ENCODE data around the gene ING3. TPM values are rescaled to one million over a fixed set of nuclear protein-coding genes. Genes with fewer than 3 reads are reported as not detected.
"Not testable (repeated sequence)": the region's sequence is repeated elsewhere in the genome, so short reads cannot be mapped to it uniquely, and the experiment has no call there.

The ING3 gene
- total RNA-seq, 1 donor from 2014 or later = 21.7 TPM

DNA sequence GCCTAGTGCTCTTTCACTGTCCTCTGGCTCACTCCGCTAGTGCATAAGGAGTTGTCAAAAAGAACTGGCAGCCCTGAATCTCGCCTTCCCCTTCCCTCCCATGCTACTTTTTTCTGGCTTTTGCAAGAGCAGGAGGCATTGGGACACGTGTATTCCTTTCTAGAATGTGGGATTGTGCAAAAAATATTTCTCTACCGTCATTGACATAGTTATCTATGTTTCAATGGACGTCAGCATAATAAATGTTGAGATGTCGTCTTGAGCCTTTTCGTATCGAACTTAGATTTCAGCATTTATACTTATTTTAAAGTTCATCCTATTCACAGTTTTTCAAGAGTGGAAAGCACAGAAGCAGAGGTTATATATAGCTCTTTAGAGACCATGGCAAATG lies 727 bp downstream of the ING3 start:
- DNase-seq (ENCODE audit: low spot score) = no peak

DNA sequence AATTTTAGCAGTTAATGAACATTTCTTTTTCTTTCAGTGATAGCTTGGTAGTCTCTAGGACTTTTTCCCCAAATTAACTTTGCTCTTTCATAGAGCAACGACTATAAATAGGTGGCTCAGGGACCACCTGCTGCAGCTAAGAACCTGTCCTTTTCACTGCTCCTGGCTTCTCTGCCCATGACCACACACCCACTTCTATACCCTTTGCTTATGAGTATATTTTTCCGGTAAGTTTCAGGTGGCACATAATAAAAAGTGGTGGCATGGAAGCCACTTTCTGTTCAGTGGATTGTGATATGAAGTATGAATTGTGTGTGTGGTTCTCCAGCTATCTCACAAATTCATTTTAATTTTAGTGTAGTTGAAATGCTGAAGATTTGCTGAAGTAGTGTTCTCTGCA lies 1.2 kb downstream of the ING3 start:
- no peak for DNase-seq (ENCODE audit: low spot score)

DNA sequence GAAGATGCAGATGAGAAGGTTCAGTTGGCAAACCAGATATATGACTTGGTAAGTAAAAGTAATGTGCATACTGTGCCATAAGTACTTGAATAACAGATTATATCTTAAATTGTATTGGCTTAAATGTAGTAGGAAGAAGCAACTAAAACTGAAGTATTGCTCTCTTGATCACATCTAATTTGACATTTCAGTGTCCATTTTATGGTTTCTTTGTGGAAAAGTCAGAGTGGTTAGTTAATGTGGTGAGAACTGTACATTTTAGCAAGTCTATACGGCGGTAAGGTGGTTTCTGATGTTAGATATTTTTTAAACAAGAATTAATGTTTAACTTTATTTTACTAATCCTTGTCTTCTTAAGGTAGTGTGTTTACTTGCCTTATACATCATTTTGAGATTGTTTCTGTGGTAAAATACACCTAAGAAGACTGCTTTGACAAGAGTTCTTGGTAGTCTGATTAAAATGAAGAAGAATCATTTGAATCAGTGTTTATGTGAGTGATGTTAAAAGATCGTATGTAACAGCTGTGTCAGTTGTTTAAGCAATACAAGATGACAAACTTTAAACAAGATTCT lies 5.1 kb downstream of the ING3 start:
- no peak for DNase-seq (ENCODE audit: low spot score)

DNA sequence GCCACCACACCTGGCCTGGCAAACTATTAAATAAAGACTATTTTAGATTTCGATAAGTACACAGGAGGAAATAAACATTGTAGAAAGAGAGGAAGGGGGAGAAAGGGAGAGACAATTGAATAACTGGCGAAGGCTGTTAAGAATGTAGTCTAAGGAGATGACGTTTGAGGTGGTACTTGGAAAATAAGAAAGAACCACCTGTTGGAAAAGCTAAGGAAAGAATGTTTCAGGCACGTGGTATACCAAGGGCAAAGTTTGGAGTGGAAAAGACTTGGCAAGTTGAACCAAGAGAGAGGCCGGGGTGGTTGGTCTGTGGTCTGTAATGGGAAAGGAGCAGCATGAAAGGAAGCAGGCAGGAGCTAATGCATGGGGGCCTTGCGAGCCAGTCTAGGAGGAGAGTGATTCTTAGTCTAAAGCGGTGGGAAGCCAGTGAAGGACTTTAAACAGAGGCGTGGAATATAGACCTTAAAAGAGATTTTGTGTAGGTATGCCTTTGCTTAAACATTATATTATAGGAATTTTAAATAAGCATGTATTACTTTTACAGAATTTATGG lies 9.4 kb downstream of the ING3 start:
- no peak for DNase-seq (ENCODE audit: low spot score)

DNA sequence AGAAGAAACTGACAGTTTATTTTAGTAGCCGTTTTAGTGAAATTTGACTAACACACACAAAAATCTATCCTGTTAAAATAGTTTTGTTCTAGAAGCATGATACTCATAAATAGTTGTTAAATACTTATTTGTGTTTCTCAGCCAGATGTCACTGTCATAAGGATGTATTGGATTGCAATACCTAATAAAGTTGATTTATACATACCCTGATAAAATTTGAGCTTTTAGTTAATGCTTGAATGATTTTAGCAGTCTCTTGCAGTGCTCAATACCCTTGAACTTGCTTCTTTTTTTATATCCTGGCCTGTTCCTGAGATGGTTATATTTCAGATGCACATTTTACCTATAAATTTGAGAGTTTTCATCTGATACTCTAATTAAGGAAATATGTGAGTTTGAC lies 10.1 kb downstream of the ING3 start:
- DNase-seq (ENCODE audit: low spot score) = no peak

DNA sequence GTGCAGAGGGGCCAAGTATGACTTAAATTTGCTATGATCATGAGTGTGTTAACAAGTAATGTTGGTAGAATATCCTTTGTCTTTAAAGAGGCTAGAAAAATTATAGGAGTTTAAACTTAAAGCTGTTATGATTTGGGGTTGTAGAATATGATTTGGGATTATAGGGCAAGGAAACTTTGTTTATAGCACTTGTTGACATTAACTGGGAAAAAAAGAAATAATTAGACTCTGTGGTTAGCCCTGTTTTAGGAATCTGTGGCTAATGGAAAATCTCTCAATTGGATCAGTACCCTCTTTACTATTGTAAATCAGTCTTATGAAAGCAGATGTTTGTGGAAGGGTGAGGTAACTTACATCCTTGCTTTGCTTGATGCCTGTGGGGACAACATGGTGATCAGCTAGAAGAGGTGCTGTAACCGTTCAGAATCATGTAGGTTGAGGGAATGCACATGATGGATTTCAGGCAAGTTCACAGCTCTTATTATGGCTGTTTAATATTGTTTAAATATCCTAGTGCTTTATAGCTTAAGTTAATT lies 11.1 kb downstream of the ING3 start:
- no peak for DNase-seq (ENCODE audit: low spot score)

DNA sequence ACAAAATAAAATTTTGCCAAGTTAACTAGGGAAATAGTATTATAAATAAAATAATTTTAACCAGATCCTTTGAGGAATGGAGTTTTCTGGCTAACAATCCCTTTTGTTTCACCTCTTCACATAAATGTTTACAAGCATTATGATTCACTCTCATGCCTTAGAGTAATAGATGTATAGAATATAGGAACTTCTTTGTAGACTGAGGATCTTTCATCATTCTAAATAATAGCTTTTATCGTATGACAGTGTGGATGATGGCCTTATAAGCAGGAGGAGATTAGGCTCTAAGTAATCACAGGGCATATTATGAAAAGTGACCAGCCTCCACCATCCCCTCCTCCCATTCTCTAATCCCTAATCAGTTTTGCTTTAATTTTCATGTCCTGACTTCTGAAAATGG lies 13.5 kb downstream of the ING3 start:
- no peak for DNase-seq (ENCODE audit: low spot score)

DNA sequence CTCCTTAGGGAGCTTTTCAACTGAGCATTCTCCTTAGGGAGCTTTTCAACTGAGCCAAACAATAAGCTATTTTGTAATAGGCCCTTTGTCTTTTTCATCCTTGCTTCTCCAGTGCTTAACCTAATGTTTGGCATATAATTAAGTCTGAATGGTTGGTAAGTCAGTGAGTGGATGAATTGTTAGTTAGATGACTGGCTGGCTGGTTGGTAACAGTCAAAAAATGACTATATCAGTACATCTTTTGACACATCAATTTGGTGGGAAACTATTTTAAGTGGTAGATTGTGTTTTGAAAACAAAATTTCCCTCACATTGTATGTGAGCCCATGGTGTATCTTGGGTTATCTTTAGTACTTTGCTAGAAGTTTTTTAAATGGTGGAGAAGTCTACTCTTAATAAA lies 16.4 kb downstream of the ING3 start:
- no peak for DNase-seq (ENCODE audit: low spot score)

DNA sequence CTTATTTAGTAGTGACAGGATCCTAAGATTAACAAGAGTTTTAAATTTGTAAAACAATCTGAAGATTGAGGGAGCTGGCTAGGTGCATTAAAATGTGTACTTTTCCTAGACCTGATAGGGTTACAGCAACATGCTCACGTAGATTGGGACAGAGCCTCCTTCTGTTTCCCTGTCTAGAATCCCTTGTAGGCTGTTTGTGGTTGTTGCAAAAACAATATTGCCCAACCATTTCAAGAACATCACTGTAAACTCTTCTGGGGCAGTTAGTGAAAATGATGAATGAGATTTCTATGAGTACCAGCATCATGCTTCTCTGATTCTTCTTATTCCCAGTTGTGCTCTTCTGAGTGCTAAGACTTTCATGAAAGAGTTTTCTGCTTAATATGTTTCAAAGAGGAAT lies 23.3 kb downstream of the ING3 start:
- DNase-seq (ENCODE audit: low spot score) = no peak

DNA sequence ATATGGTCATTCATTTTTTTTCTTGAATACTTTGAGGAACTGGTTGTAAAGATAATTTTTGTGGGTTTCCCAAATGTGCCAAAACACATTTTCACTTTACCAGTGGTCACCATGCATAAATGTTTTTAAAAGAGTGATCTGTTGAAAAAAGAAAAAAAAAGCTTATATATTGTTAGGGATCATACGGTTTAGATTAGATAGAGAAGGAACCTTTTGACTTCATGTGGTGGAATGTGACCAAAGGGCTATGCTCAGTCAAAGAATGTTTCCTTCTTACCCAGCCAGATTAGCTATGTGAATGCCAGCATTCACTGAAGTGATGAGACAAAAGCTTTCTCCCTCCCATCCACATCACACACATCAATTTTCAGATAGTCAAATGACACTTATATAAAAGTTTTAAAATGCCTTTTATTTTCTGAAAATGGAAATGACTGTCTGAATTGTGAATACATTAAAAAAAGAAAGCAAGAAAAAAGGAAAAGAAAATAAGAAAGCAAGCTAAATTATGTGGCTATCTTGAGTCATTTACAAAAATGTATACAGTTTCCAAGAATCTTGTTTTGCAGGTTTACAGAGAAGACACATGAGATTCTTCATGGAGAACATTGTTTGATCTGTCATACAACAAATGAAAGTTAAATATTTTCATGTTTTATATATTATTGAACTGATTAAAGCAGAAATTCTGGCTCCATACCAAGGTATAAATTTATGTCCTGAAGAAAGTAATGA lies 29.4 kb downstream of the ING3 start:
- DNase-seq (ENCODE audit: low spot score) = no peak

DNA sequence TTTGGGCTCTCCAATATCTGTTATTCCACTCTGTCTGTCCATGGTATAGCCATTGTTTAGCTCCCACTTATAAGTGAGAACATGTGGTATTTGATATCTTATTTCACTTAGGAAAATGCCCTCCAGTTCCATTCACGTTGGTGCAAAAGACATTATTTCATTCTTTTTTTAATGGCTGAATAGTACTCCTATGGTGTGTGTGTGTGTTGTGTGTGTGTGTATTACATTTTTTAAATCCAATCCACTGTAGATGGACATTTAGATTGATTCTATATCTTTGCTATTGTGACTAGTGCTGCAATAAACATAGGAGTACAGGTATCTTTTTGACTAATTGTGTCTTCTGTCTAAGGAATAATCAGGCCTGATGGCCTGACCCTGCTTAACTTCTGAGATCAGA lies 30.5 kb downstream of the ING3 start:
- DNase-seq (ENCODE audit: low spot score) = no peak

DNA sequence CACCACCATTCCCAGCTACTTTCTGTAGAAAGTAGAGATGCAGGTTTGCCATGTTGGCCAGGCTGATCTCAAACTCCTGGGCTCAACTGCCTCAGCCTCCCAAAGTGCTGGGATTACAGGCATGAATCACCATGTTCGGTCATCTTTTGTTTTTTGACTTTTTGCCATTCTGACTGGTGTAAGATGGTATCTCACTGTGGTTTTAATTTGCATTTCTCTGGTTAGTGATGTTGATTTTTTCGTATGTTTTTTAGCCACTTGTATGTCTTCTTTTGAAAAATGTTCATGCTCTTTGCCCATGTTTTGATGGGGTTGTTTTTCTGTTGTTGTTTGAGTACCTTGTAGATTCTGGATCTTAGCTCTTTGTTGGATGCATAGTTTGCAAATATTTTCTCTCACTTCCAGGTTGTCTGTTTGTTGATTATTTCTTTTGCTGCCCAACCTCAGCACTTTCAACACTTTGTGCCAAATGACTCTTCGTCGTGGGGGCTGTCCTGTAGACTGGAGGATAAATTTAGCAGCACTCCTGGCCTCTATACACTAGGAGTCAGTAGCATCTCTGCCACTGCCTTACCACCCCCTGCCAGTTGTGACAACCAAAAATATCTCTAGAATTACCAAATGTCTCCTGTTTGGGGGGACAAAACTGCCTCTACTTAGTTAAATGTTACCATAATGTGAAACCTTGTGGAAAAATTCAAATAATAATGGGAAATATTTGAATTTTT lies 31.5 kb downstream of the ING3 start:
- DNase-seq (ENCODE audit: low spot score) = no peak

DNA sequence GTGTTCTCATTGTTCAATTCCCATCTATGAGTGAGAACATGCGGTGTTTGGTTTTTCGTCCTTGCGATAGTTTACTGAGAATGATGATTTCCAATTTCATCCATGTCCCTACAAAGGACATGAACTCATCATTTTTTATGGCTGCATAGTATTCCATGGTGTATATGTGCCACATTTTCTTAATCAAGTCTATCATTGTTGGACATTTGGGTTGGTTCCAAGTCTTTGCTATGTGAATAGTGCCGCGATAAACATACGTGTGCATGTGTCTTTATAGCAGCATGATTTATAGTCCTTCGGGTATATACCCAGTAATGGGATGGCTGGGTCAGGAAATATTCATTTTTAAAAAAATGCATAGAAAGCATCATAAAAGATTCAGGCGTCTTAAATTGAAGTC lies 33.0 kb downstream of the ING3 start:
- DNase-seq (ENCODE audit: low spot score) = not testable (repeated sequence)

DNA sequence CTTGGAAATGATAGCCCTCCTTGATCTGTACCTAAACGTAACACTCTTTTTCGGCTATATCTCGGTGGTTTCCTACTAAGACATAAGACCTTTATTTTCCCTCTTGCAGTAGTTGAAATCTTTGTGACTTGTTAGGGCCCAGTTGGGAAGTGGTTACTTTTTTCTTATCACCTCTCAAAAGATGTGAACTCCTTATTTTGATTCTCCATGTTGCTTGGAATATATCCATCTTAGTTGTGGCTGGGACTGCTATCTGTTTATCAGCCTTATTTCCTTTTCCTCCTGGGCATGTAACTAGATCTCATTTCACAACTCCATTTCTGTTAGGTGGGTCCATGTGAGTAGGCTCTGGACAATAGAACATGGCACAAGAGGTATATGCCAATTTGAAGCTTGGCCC lies 33.8 kb downstream of the ING3 start:
- DNase-seq (ENCODE audit: low spot score) = no peak

DNA sequence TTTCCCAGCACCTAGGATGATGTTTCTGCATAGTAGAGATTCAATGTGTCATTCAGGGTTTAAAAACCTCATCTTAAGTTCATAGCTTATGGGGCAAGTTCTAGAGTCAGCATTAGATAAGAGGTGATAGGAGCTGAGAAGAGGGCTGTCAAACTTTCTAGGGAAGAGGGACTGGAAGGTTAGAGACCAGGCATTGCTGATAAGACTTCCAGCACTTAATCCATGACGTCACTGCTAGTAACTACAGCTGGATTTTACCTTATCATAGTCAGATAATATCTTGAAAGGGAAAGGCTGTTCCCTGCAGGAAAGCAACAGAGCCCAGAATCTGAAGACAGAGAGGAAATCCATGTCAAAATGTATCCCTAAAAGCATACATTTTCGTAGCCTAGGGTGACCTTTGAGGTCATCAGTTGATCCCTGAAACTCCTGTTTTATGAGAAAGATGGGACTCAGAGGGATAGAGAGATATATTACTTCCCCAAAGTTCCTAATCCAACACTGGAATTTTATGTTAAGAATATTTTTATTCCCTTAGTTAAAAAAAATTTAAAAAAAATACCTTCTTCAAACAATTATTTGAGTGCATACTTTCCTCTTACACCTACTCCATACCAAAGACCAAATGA lies 34.7 kb downstream of the ING3 start:
- no peak for DNase-seq (ENCODE audit: low spot score)

DNA sequence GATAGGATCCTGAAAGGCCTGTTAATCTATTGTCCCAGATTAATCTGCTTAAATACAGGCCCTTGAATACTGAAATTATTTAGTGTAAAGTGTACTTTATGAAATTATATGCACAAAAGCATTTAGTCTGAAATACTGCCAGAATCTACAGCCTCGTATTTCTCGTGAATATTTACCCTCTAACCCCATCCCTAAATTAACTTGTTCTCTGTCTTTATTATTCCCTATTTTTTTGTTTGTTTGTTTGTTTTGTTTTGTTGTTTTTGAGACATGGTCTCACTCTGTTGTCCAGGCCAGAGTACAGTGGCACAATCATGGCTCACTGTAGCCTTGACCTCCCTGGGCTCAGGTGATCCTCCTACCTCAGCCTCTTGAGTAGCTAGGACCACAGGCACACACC lies 35.3 kb downstream of the ING3 start:
- DNase-seq (ENCODE audit: low spot score) = no peak

DNA sequence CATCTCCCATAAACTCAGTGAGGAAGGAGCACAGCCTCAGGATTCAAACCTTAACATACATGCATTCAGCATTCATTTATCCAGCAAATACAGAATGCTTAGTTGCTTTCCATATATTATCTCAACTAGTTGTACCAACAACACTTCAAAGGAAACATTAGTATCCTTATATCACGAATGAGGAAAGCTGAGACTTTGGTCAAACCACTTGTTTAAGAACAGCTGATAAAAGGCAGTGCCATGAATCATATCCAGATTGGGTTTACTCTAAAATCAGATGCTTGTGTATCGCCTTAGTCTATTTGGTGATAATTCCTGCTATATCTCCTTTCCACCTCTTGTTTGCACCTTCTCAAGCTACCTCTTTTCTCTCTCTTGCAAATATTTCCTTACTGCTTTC lies 36.1 kb downstream of the ING3 start:
- no peak for DNase-seq (ENCODE audit: low spot score)

DNA sequence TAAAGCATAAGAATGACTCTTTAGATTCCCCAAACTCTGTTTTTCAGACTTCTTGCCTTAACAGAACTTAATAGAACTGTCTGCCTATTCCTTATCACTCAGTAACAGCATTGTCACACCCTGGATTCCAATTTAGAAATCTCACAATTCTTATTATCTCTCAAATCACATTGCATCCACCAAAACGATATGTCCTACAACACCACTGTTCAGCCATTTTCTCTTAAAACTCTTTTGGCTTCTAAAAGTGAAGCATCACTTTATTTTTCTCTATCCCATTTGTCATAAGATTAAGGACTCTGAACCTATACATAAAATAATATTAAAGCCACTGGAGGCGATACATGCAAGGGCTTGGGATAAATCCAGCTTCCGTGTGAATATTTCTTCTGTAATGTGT lies 36.7 kb downstream of the ING3 start:
- no peak for DNase-seq (ENCODE audit: low spot score)

DNA sequence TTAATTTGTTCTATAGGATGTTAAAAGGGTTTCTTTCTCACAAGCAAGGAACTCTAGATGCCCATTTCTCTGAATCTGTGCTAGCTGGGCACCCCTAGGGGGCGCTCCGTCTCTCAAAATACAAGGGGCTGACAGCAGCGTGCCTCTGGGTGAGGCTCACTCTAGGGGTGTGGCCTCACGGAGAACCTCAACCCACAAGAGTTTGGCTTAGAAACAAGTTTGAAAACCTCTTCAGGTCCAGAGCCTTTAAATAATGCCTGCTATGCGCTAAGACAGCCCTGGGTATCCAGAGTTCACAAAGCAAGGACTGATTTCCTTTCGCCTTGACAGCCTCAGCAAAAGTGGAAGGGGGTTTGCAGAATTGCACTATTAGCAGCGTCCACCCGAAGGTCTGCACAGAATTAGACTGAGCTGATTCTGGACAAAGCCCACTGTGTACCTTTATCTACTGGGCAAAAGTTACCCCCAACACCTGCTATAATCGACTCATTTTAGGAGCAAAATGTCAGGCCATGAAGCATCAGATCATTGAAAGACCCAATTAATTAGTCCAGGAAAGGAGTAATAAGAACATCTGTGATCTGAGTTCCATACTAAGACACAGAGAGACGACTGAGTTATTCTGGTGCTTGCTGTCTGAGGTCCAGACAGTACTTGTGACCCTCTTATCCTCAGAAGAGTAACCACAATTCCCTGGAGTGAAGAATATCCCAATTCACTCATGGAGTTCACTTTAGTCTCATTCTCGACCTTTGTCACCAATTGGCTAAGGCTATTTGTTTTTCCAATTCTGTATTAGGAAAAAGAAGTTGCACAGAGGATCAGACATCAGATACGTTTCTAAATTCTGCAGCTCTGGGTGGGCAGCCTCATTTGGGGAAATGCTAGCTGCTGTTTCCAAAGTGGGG lies 37.4 kb downstream of the ING3 start:
- peak; percentile 92 for DNase-seq (ENCODE audit: low spot score)

DNA sequence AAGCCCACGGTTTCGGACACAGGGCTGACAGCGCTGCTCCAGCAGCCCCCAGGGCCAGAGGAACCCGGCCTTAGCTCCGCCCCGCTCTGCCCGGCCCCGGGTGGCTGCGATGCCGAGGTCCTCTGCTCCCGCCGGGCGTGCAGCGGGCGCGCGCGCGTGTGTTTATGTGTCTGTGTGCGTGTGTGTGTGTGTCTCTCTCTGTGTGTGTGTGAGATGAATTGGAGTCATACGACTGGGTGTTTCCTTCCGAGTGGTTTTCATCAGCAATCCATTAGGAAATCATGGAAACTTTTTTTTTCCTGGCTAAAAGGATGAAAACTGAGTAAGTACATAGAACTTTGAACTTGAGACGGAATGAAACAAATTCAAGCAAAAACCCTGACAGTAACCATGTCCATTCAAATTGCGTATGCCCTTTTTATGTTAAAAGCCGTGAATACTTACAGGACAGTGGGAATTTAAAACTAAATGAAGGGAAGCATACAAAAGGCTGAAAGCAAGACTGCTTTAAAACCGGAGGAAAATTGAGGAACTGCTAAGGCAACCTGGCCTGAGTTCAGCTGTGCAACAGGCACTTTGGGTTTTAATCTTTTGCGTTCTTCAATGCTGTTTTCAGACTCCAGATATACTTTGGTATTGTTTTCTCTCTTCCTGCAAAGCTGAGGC lies 38.1 kb downstream of the ING3 start, which contains the start of gene CPED1:
Gene CPED1, plus strand, starts transcription at position 121 of the 666 bp plus-strand sequence. CDS start 911 bp downstream, outside the sequence.
- peak; percentile 72 for DNase-seq (ENCODE audit: low spot score)
